Muscle layer of colon (tissue), 2 donors: ENCODE results near the gene PIK3R2.

ENCODE experiments used
- H3K27ac ChIP-seq: one replicate; pipeline ENCODE4 v1.7.0; 2013; ENCODE audit warnings: low read depth, mild to moderate bottlenecking, low read length, moderate library complexity
- H3K27me3 ChIP-seq, 2 donors: one replicate each; pipeline ENCODE4 v1.7.0; 2013; ENCODE audit warnings: low read length in 2 of 2, mild to moderate bottlenecking in 2 of 2; ENCODE audit not compliant: insufficient read depth in 2 of 2, control insufficient read depth in 1 of 2
- H3K36me3 ChIP-seq: one replicate; pipeline ENCODE4 v1.7.0; 2013; ENCODE audit warnings: mild to moderate bottlenecking, low read length; ENCODE audit not compliant: insufficient read depth
- H3K4me1 ChIP-seq: one replicate; pipeline ENCODE4 v1.7.0; 2013; ENCODE audit warnings: mild to moderate bottlenecking, low read length; ENCODE audit not compliant: insufficient read depth
- H3K4me3 ChIP-seq, 2 donors: one replicate each; pipeline ENCODE4 v1.7.0; 2013; ENCODE audit warnings: low read length in 2 of 2, low read depth in 1 of 2, mild to moderate bottlenecking in 1 of 2, moderate library complexity in 1 of 2
- H3K9ac ChIP-seq: one replicate; pipeline ENCODE4 v1.7.0; 2013; ENCODE audit warnings: low read length
- H3K9me3 ChIP-seq: one replicate; pipeline ENCODE4 v1.7.0; 2013; ENCODE audit warnings: mild to moderate bottlenecking, low read length
- donor health status: abdominal sarcoma.
- donor health status: Adenocarcinoma of cecum.

The PIK3R2 gene

GRCh38 chr19:18128044-18128443, 24.9 kb upstream of the PIK3R2 start:
- no peaks in the 10 kb centered on the region for H3K4me1 ChIP-seq
- no peaks in the 10 kb centered on the region for H3K9me3 ChIP-seq
- no peaks in the 10 kb centered on the region for H3K27me3 ChIP-seq
- peaks cover 14% of the 10 kb centered on the region for H3K36me3 ChIP-seq
- H3K9ac ChIP-seq, result no peak overlapping the region
- no peak overlapping the region for H3K4me3 ChIP-seq
- no peak overlapping the region for H3K27ac ChIP-seq

- Histone ChIP-seq H3K27ac (no peak overlapping the region), H3K36me3 (peaks cover 14% of the 10 kb centered on the region)
These were observed 24.2 kb upstream of the PIK3R2 start for GRCh38 chr19:18128805-18129204.

GRCh38 chr19:18130523-18131242, 22.3 kb upstream of the PIK3R2 start:
- H3K4me1 ChIP-seq, result no peaks in the 10 kb centered on the region
- H3K9ac ChIP-seq, result no peak overlapping the region
- H3K4me3 ChIP-seq, result no peak overlapping the region
- H3K9me3 ChIP-seq, result no peaks in the 10 kb centered on the region
- H3K27me3 ChIP-seq, result no peaks in the 10 kb centered on the region
- peaks cover 8% of the 10 kb centered on the region for H3K36me3 ChIP-seq
- no peak overlapping the region for H3K27ac ChIP-seq

More at GRCh38 chr19:18128805-18129204, 24.2 kb upstream of the PIK3R2 start:
- H3K27me3 ChIP-seq, result no peaks in the 10 kb centered on the region
- H3K4me1 ChIP-seq, result no peaks in the 10 kb centered on the region
- no peak overlapping the region for H3K4me3 ChIP-seq
- no peak overlapping the region for H3K9ac ChIP-seq
- H3K9me3 ChIP-seq, result no peaks in the 10 kb centered on the region

- Histone ChIP-seq H3K4me1 (no peaks in the 10 kb centered on the region), H3K36me3 (peaks cover 8% of the 10 kb centered on the region), H3K4me3 (no peak overlapping the region), H3K9me3 (no peaks in the 10 kb centered on the region), H3K9ac (no peak overlapping the region), H3K27ac (no peak overlapping the region), H3K27me3 (no peaks in the 10 kb centered on the region)
These were observed 20.9 kb upstream of the PIK3R2 start for GRCh38 chr19:18131841-18132596.

GRCh38 chr19:18135712-18136584, 17.0 kb upstream of the PIK3R2 start:
- Histone ChIP-seq H3K9me3 (no peaks in the 10 kb centered on the region), H3K36me3 (peaks cover under 1% of the 10 kb centered on the region), H3K27ac (no peak overlapping the region), H3K4me3 (no peak overlapping the region), H3K9ac (no peak overlapping the region), H3K4me1 (no peaks in the 10 kb centered on the region), H3K27me3 (no peaks in the 10 kb centered on the region)

- H3K4me1 ChIP-seq, result no peaks in the 10 kb centered on the region
- no peak overlapping the region for H3K9ac ChIP-seq
- no peaks in the 10 kb centered on the region for H3K9me3 ChIP-seq
- no peak overlapping the region for H3K4me3 ChIP-seq
- no peak overlapping the region for H3K27ac ChIP-seq
- H3K36me3 ChIP-seq, result peaks cover 5% of the 10 kb centered on the region
- H3K27me3 ChIP-seq, result no peaks in the 10 kb centered on the region
These were observed 15.7 kb upstream of the PIK3R2 start for GRCh38 chr19:18137242-18137641.

- Histone ChIP-seq H3K4me3 (no peak overlapping the region), H3K27ac (no peak overlapping the region), H3K36me3 (peaks cover 5% of the 10 kb centered on the region), H3K4me1 (no peaks in the 10 kb centered on the region), H3K27me3 (no peaks in the 10 kb centered on the region), H3K9ac (no peak overlapping the region), H3K9me3 (no peaks in the 10 kb centered on the region)
These were observed 15.2 kb upstream of the PIK3R2 start for GRCh38 chr19:18137657-18138339.

- Histone ChIP-seq H3K27me3 (no peaks in the 10 kb centered on the region), H3K4me3 (no peak overlapping the region), H3K4me1 (no peaks in the 10 kb centered on the region), H3K36me3 (peaks cover 14% of the 10 kb centered on the region), H3K9ac (no peak overlapping the region), H3K9me3 (no peaks in the 10 kb centered on the region), H3K27ac (no peak overlapping the region)
These were observed 12.5 kb upstream of the PIK3R2 start for GRCh38 chr19:18140473-18140872.

GRCh38 chr19:18141031-18141430, 11.9 kb upstream of the PIK3R2 start:
- peaks cover 14% of the 10 kb centered on the region for H3K36me3 ChIP-seq
- H3K9ac ChIP-seq, result no peak overlapping the region
- no peaks in the 10 kb centered on the region for H3K4me1 ChIP-seq
- no peak overlapping the region for H3K4me3 ChIP-seq
- H3K27me3 ChIP-seq, result no peaks in the 10 kb centered on the region
- no peaks in the 10 kb centered on the region for H3K9me3 ChIP-seq
- H3K27ac ChIP-seq, result no peak overlapping the region

- no peak overlapping the region for H3K27ac ChIP-seq
- no peak overlapping the region for H3K4me3 ChIP-seq
- no peaks in the 10 kb centered on the region for H3K27me3 ChIP-seq
- no peak overlapping the region for H3K9ac ChIP-seq
- H3K4me1 ChIP-seq, result no peaks in the 10 kb centered on the region
- H3K36me3 ChIP-seq, result peaks cover 14% of the 10 kb centered on the region
- H3K9me3 ChIP-seq, result no peaks in the 10 kb centered on the region
These were observed 9.1 kb upstream of the PIK3R2 start for GRCh38 chr19:18143902-18144301.

GRCh38 chr19:18144361-18144760, 8.6 kb upstream of the PIK3R2 start:
- H3K36me3 ChIP-seq, result peaks cover 14% of the 10 kb centered on the region
- H3K27ac ChIP-seq, result no peak overlapping the region
- H3K4me1 ChIP-seq, result no peaks in the 10 kb centered on the region
- H3K4me3 ChIP-seq, result no peak overlapping the region
- H3K9ac ChIP-seq, result no peak overlapping the region
- H3K9me3 ChIP-seq, result no peaks in the 10 kb centered on the region
- H3K27me3 ChIP-seq, result no peaks in the 10 kb centered on the region
